ENCODE measurements around the gene MYOF. TPM values are rescaled to one million over a fixed set of nuclear protein-coding genes. Genes with fewer than 3 reads are reported as not detected.

The MYOF gene
- polyA plus RNA-seq, 3 donors = 9.7 to 29.1 (median 14.5) TPM

GRCh38 chr10:93425861-93426260 is 56.3 kb downstream of the MYOF start:
- Mint-ChIP-seq H3K27me3 (ENCODE audit: low read depth in 3 of 3) (no peaks in the 10 kb centered on the region), H3K36me3 (peaks cover 58 to 68% of the 10 kb centered on the region in 2 donors), H3K9me3 (peaks cover 2 to 6% (median 3%) of the 10 kb centered on the region in 7 donors), H3K4me1 (peaks cover 29% of the 10 kb centered on the region), H3K4me3 (no peak overlapping the region), H3K27ac (peak overlapping the region in 5 of 7 donors; percentile 62 to 97 (median 72))
- H3K9ac ChIP-seq (ENCODE audit: insufficient read depth, low read length, poor library complexity, severe bottlenecking) = no peak overlapping the region
- 100% methylated on average over 5 of the region's 6 CpGs for WGBS (ENCODE audit: insufficient coverage)
- no peaks in the 10 kb centered on the region for H3K27me3 ChIP-seq (ENCODE audit: control insufficient read depth in 2 of 2, insufficient read depth in 2 of 2, low read length in 2 of 2)
- H3K79me2 ChIP-seq (ENCODE audit: insufficient read depth, low read length) = peaks cover 25% of the 10 kb centered on the region
- no peak overlapping the region for H3K4me2 ChIP-seq (replicated peaks; ENCODE audit: extremely low read depth, low read length, poor library complexity, severe bottlenecking)
- no peak overlapping the region for H3K27ac ChIP-seq (ENCODE audit: low read depth in 1 of 2, low read length in 2 of 2)
- peaks cover 34 to 72% of the 10 kb centered on the region in 2 donors for H3K36me3 ChIP-seq (replicated peaks in 1 of 2; ENCODE audit: control insufficient read depth in 1 of 2, insufficient read depth in 2 of 2, low read length in 2 of 2)
- intact Hi-C loops (cut with micrococcal nuclease) = loop anchor here in 1 of 2 donors (2.0 to 5.0 kb wide), 2 partner anchors 13 to 46 kb away; no protein-coding TSS in a partner anchor
- H4K20me1 ChIP-seq (ENCODE audit: insufficient read depth, low read length) = no peaks in the 10 kb centered on the region
- no peaks in the 10 kb centered on the region for H3K9me3 ChIP-seq (replicated peaks in 1 of 2; ENCODE audit: control insufficient read depth in 1 of 2, insufficient read depth in 1 of 2, low read length in 2 of 2)
- H3K4me1 ChIP-seq (ENCODE audit: control insufficient read depth in 1 of 2, insufficient read depth in 2 of 2, low read length in 2 of 2) = peaks cover 20 to 26% of the 10 kb centered on the region in 2 donors
- H3K4me3 ChIP-seq (replicated peaks in 1 of 3; ENCODE audit: low read depth in 2 of 3, low read length in 3 of 3) = no peak overlapping the region
- TF ChIP-seq, protein P1, sequence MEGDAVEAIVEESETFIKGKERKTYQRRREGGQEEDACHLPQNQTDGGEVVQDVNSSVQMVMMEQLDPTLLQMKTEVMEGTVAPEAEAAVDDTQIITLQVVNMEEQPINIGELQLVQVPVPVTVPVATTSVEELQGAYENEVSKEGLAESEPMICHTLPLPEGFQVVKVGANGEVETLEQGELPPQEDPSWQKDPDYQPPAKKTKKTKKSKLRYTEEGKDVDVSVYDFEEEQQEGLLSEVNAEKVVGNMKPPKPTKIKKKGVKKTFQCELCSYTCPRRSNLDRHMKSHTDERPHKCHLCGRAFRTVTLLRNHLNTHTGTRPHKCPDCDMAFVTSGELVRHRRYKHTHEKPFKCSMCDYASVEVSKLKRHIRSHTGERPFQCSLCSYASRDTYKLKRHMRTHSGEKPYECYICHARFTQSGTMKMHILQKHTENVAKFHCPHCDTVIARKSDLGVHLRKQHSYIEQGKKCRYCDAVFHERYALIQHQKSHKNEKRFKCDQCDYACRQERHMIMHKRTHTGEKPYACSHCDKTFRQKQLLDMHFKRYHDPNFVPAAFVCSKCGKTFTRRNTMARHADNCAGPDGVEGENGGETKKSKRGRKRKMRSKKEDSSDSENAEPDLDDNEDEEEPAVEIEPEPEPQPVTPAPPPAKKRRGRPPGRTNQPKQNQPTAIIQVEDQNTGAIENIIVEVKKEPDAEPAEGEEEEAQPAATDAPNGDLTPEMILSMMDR (IDR thresholded peaks at IDR 0.05) = no peak
- H2AFZ ChIP-seq (ENCODE audit: insufficient read depth, low read depth, low read length, poor library complexity, severe bottlenecking) = no peak overlapping the region
- no peak for DNase-seq

DNA sequence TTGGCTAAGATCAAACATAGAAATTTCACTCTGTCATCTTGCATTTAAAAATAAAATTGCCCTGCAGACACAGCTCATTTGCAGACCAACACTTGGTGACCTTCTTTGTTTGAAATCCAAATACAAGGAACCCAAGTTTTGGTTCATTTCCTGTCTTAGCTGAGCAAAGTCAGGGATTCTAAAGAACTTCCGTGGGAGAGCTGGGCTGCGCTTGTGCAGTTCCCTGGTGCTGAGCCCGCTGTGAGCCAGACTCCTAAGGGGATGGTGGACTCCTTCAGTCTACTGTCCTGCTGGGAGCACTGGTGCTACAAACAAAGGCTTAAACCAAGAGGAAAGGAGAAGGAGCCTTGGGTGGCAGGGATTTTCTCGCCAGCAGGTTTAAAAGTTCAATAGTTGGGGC is 60.0 kb downstream of the MYOF start:
- TF ChIP-seq, protein P1 (IDR thresholded peaks at IDR 0.05) = no peak
- no peak overlapping the region for H3K4me2 ChIP-seq (replicated peaks; ENCODE audit: extremely low read depth, low read length, poor library complexity, severe bottlenecking)
- Mint-ChIP-seq H3K27me3 (ENCODE audit: low read depth in 3 of 3) (peaks cover 2 to 4% (median 3%) of the 10 kb centered on the region in 3 donors), H3K4me1 (peaks cover 22% of the 10 kb centered on the region), H3K9me3 (peaks cover 0 to 8% (median 3%) of the 10 kb centered on the region in 7 donors), H3K27ac (peak overlapping the region in 1 of 7 donors; percentile 32), H3K36me3 (peaks cover 59 to 77% of the 10 kb centered on the region in 2 donors), H3K4me3 (no peak overlapping the region)
- 95% methylated on average over 4 of the region's 4 CpGs for WGBS (ENCODE audit: insufficient coverage)
- H2AFZ ChIP-seq (ENCODE audit: insufficient read depth, low read depth, low read length, poor library complexity, severe bottlenecking) = no peak overlapping the region
- H3K36me3 ChIP-seq (replicated peaks in 1 of 2; ENCODE audit: control insufficient read depth in 1 of 2, insufficient read depth in 2 of 2, low read length in 2 of 2) = peaks cover 33 to 70% of the 10 kb centered on the region in 2 donors
- H3K9me3 ChIP-seq (replicated peaks in 1 of 2; ENCODE audit: control insufficient read depth in 1 of 2, insufficient read depth in 1 of 2, low read length in 2 of 2) = peaks cover 0 to 5% of the 10 kb centered on the region in 2 donors
- no peak overlapping the region for H3K9ac ChIP-seq (ENCODE audit: insufficient read depth, low read length, poor library complexity, severe bottlenecking)
- H3K27ac ChIP-seq (ENCODE audit: low read depth in 1 of 2, low read length in 2 of 2) = no peak overlapping the region
- intact Hi-C loops (cut with micrococcal nuclease) = no loop called here
- peaks cover 16 to 19% of the 10 kb centered on the region in 2 donors for H3K4me1 ChIP-seq (ENCODE audit: control insufficient read depth in 1 of 2, insufficient read depth in 2 of 2, low read length in 2 of 2)
- H3K27me3 ChIP-seq (ENCODE audit: control insufficient read depth in 2 of 2, insufficient read depth in 2 of 2, low read length in 2 of 2) = no peaks in the 10 kb centered on the region
- no peak for DNase-seq
- H4K20me1 ChIP-seq (ENCODE audit: insufficient read depth, low read length) = no peaks in the 10 kb centered on the region
- H3K79me2 ChIP-seq (ENCODE audit: insufficient read depth, low read length) = peaks cover 8% of the 10 kb centered on the region
- H3K4me3 ChIP-seq (replicated peaks in 1 of 3; ENCODE audit: low read depth in 2 of 3, low read length in 3 of 3) = no peak overlapping the region
